GM03348 (cell line): ENCODE data around the gene RAB38.

Source experiments
- DNase-seq: peaks from one replicate; pipeline ENCODE4 v3.0.0; 2012; ENCODE audit warnings: low spot score

The RAB38 gene

DNA sequence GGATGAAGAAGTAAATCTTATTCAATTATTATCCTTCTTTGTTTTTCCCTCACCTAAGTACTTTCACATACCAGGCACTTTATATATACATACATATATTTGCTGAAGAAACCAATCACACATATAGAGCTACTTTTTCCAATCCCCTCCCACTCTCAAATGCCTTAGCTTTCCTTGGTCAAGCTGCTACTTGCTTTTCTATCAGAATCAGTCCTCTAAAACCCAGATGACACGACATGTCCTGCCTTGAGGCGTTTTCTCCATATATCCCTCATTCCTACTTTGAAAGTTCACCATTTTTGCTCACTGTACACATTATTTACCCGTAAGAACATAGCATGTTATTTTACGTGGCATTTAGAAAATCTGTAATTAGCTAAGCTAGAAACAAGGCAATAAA lies 5.4 kb downstream of the RAB38 start:
- DNase-seq = no peak

DNA sequence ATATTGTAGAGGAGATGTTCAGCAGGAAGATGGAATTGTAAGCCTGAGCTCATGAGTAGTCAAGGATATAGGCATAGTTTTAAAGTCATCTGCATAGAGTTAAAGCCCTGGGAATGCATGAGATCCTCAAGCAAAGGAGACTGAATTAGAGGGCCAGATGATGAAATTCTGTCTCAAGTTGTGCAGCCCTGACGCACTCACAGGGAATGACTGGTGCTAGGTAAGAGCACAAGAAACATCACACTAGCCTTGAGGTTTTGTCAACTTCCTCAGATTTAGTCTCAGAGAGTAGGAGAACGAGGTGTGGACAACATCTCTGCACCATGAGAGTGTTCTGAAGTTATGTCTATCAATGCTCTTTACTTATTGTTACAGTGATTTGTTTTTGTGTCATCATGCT lies 5.8 kb downstream of the RAB38 start:
- DNase-seq = no peak

DNA sequence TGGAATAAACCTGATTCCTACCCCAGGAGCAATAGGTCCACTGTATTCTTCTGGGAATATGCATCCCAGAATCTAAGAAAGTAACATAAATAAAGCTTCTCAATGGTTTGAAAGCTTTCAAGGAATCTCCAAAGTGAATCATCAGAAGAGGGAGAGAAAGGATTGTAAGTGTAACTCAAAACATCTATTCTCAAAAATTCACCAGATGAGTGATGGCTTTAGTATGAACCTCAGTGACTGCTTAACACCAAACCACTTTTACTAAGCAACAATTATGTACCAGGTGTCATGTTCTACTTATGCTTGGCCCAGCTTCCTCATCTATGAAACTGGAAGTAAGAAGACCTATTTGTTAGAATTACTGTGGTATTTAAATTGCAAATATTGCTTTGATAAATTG lies 7.4 kb downstream of the RAB38 start:
- DNase-seq = no peak

GRCh38 chr11:88164806-88165585 lies 10.2 kb downstream of the RAB38 start:
- DNase-seq = no peak

GRCh38 chr11:88164320-88164719 lies 10.9 kb downstream of the RAB38 start:
- DNase-seq = no peak

- DNase-seq = no peak
These were observed 17.2 kb downstream of the RAB38 start for GRCh38 chr11:88158081-88158480.

DNA sequence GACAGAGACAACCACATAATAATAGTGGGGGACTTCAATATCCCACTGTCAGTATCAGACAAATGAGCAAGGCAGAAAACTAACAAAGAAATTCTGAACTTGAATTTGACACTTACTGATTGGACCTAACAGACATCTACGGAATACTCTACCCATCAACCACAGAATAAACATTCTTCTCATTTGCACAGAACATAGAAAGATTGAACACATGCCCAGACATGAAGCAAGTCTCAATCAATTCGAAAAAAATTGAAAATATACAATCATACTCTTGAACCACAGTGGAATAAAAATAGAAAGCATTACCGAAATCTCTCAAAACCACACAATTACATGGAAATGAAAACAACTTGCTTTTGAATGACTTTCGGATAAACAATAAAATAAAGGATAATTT lies 17.9 kb downstream of the RAB38 start:
- no peak for DNase-seq

DNA sequence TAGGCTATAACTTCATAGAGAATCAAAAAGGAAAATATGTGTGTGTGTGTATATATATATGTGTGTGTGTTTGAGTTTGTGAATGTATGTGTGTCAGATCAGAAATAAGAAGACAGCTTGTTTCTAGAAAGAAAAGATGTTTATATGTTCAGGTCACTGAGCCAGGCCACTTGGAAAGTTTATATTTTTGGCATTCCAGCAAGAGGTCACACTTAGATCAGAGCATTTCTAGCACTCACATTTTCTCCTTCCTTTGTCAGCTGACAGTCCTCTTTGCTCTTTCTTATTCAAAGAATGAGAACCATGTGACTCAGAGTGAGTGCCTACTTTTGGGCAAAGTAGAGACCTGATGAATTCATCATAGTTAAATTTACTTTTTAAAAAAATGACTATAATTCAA lies 22.9 kb downstream of the RAB38 start:
- no peak for DNase-seq

DNA sequence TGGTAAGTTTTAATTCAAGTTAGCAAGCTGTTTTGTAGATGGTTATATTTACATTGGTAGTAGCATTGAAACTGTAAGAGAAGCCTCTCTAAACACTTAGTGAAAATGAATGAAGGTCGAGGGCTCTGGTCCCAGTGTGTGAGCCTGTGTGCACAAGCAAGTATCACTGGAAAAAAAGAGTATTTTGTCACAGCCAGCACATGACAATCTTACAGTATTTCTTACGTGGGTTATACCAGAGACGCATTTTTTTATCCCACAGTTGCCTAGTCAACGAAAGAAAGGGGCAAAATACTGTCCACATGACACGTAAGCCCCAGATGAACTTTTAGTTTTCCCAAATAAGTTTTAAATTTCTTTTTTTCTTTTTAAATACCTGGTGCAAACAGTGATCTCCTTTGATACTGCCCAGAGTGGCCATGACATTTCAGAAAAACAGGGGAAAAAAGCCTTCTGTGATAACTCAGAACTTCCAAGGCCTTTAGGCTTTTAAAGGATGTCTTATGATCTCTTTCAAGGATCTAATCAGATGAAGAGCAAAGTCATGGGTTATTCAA lies 23.5 kb downstream of the RAB38 start:
- no peak for DNase-seq

DNA sequence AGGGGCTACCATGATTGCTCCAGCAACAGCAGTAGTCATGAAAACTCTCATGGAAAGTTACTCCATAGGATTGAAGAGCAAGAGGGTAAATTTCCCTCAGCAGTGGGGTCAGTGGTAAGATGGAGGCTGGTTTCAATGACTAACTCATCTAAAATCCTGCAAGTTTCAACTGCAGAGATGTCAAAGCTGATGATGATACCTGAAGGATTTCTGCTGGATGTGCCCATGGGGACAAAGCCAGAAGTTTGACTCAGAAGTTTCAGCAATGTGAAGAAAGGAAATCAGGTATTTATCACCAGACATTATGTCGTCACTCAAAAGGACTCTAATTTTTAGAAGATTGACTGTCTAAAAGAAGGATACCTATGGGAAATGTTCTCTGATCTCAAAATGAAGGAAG lies 29.1 kb downstream of the RAB38 start:
- DNase-seq = no peak

DNA sequence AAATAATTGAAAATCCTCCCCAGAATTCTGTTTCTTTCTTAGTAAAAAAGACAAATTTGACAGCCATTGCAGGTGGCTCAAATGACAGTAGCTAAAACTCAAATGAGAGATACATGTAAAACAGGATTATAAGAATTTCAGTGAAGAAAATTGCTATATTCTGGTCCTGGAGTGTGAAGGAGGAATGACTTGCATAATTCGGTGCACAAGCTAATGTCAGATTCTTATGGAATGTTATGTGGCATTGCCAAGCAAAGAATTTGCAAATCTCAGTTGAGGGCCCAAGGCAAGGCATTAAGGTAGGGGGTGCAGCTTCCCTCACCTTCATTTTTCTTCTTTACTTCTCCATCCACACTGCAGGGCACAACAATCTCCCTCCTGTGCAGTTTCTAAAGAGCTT lies 35.4 kb downstream of the RAB38 start:
- DNase-seq = no peak

GRCh38 chr11:88131764-88132470 lies 43.3 kb downstream of the RAB38 start:
- no peak for DNase-seq

DNA sequence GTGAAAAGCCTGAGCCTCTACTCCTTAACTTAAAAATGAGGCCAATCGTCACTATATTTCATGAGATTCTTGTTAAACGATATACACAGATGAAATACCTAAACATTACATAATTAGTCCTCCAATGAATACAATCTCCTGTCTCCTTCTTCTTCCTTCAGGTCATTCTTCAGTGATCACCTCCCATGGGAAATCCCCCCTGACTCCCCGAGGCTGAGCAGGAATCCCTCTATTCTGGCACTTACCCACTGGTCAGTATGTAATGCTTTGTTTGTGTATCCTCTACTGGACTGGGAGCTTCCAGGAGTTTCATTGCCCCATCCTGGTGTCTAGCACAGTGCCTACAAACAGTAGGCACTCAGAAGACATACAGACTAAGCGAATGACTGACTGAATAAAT lies 52.3 kb downstream of the RAB38 start:
- no peak for DNase-seq

DNA sequence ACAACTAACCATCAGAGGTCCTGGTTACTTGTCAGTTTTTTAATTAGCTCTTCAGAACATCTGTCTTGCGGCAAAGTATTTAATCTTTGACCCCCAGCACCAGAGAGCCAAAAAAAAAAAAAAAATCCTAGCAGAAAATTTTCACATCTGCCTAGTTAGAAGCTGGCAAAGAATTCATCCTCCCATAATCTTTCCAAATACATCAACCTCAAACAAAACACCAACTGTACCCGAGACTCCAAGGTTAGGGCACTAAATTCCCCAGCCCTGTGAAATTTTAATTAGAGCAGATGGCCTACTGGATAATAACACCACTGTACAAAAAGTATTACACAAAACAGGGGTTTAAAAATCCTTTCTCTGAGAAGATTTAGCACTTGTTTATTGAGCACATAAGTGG lies 55.7 kb downstream of the RAB38 start:
- no peak for DNase-seq

- DNase-seq = no peak
These were observed 57.9 kb downstream of the RAB38 start for GRCh38 chr11:88117281-88117858.

DNA sequence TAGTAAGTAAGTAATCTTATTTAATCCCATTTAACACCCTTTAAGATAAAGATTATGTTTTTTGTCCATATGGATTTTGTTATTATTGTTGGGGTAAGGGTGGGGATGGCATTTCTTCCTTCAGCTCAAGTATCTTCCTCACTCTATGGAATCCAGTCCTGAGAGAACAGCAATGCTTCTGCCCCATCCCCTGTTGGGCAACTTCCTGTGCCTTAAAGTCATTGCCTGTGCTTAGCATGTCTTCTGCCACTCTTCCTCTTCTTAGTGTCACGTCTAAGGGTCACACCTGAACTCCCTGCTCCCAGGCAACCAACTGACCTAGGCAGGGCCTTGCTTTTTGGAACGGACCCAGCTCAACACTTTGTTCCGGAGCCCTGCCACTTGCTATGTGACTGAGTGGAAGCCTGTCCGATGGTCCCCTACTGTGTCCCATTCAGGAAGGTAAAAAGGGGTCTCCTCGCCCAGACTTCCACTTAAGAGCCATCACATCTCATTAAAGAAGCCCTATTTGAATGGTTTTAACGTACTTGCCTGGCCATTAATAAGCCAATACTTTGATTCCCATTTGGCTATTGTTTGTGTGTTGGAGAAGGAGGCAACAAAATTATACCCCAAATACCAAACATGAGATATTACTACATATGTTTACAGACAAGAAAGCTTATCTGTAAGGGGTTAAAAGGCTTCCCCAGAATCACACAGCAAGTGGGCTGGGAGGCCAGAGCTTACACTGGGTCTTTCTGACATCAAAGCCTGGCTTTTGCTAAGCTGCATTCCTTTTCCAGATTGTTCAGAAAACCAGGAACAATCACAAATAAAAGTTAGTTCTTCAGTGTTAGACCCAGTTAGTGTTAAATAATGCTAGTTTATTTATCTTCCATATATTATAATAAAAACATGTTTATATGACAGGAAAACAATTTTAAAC lies 59.2 kb downstream of the RAB38 start:
- DNase-seq = no peak

GRCh38 chr11:88114486-88115045 lies 60.7 kb downstream of the RAB38 start:
- DNase-seq = no peak

GRCh38 chr11:88106666-88107065 lies 68.6 kb downstream of the RAB38 start:
- DNase-seq = no peak

DNA sequence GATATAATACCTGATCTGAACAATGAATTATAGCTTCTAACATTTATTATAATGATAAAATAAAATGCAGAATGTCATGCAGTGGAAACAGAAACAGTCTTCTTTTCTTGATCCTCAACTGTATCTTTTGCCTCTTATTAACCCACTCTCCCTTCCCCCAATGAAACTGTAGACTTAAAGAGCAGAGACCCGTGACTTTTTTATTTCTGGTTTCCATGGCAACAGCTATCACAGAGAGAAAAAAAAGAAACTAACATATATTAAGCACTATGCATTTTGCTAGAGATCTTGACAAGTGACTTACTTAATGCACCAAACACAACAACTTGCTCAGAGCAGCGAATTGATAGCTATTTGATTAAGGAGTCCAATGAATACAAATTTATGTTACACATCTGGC lies 69.3 kb downstream of the RAB38 start:
- DNase-seq = no peak

DNA sequence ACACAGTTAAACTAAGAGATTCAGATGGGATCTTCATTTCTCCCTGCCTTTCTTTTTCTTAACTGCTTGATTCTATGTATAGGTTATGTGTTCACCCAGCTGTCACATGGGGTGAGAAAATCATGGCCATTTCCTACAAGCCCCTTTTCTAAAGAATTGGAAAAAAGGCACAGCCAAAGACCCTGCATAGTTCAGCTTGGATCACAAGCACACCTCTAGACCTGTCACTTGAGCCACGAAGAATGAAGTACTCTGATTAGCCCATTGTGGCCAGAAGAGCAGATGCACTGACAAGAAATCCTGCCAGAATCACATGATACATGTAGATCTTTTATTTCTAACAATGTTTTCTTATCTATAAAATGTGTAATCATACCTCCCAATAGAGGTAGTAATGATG lies 69.7 kb downstream of the RAB38 start:
- no peak for DNase-seq

GRCh38 chr11:88104408-88104807 lies 70.8 kb downstream of the RAB38 start:
- no peak for DNase-seq
